PC-3 (cell line): Measurements from ENCODE around the gene SEMA5A.

Source experiments
- EZH2 ChIP-seq: fragments of 300-600 bp; sonication (generic); IDR thresholded peaks from one replicate; pipeline ENCODE4 v1.6.1; 2017; ENCODE audit warnings: antibody characterized with exemption, mild to moderate bottlenecking, low read length; ENCODE audit not compliant: unreplicated experiment
- EZH2phosphoT487 ChIP-seq: fragments of 300-600 bp; sonication (generic); IDR thresholded peaks from 2 replicates; pipeline ENCODE4 v1.6.1; 2018; ENCODE audit warnings: mild to moderate bottlenecking, antibody characterized with exemption, low read length, borderline replicate concordance

DNA sequence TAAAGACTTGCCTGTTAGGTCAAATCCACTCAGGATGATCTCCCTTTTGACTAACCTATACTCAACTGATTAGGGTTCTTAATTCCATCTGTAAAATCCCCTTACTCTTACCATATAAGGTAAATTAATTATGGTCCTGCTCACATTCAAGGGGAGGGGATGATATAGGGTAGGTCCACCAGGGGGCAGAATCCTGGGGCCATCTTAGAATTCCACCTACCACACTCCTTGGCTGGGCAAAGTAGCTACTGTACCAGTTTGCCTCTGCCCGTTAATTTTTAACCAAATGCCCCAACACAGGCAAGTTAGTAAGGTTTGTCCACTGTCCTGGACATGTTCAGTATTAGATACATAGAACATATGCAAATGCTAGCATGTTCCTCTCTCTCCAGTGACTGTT, 262.4 kb downstream of the SEMA5A start:
- TF ChIP-seq EZH2 (no peak), EZH2phosphoT487 (no peak)
